NK-92 (cell line): ENCODE data around the gene KDM8.

Source experiments
- DNase-seq: peaks from one replicate; lab custom pipeline; 2025; ENCODE audit not compliant: unreplicated experiment; lab: John Stamatoyannopoulos, UW

Gene KDM8

GRCh38 chr16:27267037-27267677, 63.8 kb downstream of the KDM8 start:
- no peak for DNase-seq

DNA sequence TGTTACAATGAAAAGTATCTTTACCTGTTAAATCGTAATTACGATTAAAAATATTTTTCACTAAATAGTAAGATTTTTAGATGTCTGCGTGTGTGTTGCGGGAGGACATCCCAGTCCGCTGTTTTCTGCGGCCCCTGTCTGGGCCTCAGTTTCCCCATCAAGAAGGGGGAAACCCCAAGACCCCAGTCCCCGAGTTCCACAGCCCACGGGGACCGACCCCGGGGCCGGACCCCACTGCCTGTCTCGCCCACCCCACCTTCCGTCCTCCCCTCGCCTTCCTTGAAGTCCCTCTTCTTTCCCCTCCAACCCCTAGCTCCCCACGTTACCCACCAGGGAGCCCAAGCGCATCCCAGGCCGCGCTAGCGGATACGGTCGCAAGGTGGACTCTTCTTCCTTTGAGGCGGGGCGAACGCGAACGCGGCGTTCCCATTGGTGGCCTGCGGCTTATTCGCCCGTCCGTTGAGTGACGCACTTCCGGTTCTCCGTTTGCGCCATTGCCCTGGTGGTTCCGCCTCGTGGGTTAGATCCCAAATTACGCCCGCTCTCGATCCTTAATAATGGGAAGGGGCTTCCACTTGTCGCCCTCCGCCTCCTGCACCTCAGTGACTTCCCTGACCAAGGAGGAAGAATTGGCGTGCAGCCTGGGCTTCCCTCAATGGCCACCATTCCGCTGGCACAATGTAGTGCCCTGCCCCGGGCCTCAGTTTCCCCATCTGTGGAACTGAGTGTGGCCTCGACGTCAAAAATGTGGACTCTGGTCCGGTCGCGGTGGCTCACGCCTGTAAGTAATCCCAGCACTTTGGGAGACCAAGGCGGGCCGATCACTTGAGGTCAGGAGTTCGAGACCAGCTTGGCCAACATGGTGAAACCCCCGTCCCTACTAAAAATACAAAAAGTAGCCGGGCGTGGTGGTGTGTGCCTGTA, 65.3 kb downstream of the KDM8 start, which contains the start of gene NSMCE1:
Gene NSMCE1 (minus strand): TSS at position 397 of the 924 bp plus-strand sequence. CDS start 11,202 bp downstream, outside the sequence.
- peak; percentile 76 for DNase-seq

GRCh38 chr16:27269300-27270150, 66.2 kb downstream of the KDM8 start:
- DNase-seq, result no peak

DNA sequence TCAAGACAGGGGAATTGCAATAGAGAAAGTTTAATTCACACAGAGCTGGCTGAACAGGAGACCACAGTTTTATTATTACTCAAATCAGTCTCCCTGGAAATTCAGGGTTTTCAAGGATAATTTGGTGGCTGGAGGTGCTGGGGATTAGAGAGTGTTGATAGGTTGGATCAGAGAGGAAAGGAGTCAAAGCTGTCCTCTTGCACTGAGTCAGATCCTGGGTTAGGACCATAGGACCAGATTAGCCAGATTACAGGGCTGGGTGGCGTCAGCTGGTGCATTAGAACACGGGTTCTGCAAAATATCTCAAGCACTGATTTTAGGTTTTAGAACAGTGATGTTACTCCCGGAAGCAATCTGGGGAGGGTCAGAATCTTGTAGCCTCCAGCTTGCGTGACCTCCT, 67.0 kb downstream of the KDM8 start:
- DNase-seq, result no peak
